MM.1S (cell line): ENCODE measurements around the gene PIAS2.

ENCODE experiments used
- DNase-seq: peaks from one replicate; pipeline ENCODE4 v3.0.0-alpha.2; 2015
- H2AFZ ChIP-seq: fragments of 300-600 bp; sonication (generic); 2 replicates; pipeline ENCODE4 v1.6.0; 2016; ENCODE audit warnings: antibody characterized with exemption, low read length
- H3F3A ChIP-seq: fragments of 300-600 bp; sonication (generic); 2 replicates; pipeline ENCODE4 v1.6.1; 2016; ENCODE audit warnings: mild to moderate bottlenecking, antibody characterized with exemption, low read length, moderate library complexity, mixed read lengths; ENCODE audit not compliant: insufficient read depth
- H3K27ac ChIP-seq: fragments of 300-600 bp; sonication (generic); 2 replicates; pipeline ENCODE4 v1.5.1; 2016; ENCODE audit warnings: mild to moderate bottlenecking, low read length
- H3K27me3 ChIP-seq: fragments of 300-600 bp; sonication (generic); replicated peaks from 2 replicates; pipeline ENCODE4 v1.6.0; 2016; ENCODE audit warnings: low read length; ENCODE audit not compliant: insufficient read depth
- H3K36me3 ChIP-seq: fragments of 300-600 bp; sonication (generic); replicated peaks from 2 replicates; pipeline ENCODE4 v1.6.1; 2016; ENCODE audit warnings: mild to moderate bottlenecking, low read length, mixed read lengths; ENCODE audit not compliant: insufficient read depth
- H3K4me1 ChIP-seq: fragments of 300-600 bp; sonication (generic); 2 replicates; pipeline ENCODE4 v1.6.1; 2016; ENCODE audit warnings: low read length, mixed read lengths
- H3K4me2 ChIP-seq: fragments of 300-600 bp; sonication (generic); 2 replicates; pipeline ENCODE4 v1.6.0; 2016; ENCODE audit warnings: low read depth, low read length
- H3K4me3 ChIP-seq: fragments of 300-600 bp; sonication (generic); 2 replicates; pipeline ENCODE4 v1.5.1; 2016; ENCODE audit warnings: low read length, mixed read lengths
- H3K79me2 ChIP-seq: fragments of 300-600 bp; sonication (generic); 2 replicates; pipeline ENCODE4 v1.6.1; 2016; ENCODE audit warnings: mixed run types, low read length, mixed read lengths
- H3K9ac ChIP-seq: fragments of 300-600 bp; sonication (generic); 2 replicates; pipeline ENCODE4 v1.6.1; 2016; ENCODE audit warnings: low read length, mixed read lengths
- H3K9me2 ChIP-seq: fragments of 300-600 bp; sonication (generic); replicated peaks from 2 replicates; pipeline ENCODE4 v1.6.1; 2016; ENCODE audit warnings: mild to moderate bottlenecking, low read length, mixed read lengths; ENCODE audit not compliant: insufficient read depth
- H3K9me3 ChIP-seq: fragments of 300-600 bp; sonication (generic); replicated peaks from 2 replicates; pipeline ENCODE4 v1.6.1; 2016; ENCODE audit warnings: mild to moderate bottlenecking, low read length, mixed read lengths; ENCODE audit not compliant: insufficient read depth
- H4K20me1 ChIP-seq: fragments of 300-600 bp; sonication (generic); 2 replicates; pipeline ENCODE4 v1.6.1; 2016; ENCODE audit warnings: mild to moderate bottlenecking, low read length, moderate library complexity, mixed read lengths; ENCODE audit not compliant: insufficient read depth
- EZH2 ChIP-seq: fragments of 300-600 bp; sonication (generic); optimal IDR thresholded peaks from 2 replicates; pipeline ENCODE3; 2017; ENCODE audit warnings: low read depth, mild to moderate bottlenecking, antibody characterized with exemption, low read length, mixed read lengths
- EZH2phosphoT487 ChIP-seq: fragments of 300-600 bp; sonication (generic); IDR thresholded peaks from 2 replicates; pipeline ENCODE4 v1.6.1; 2018; ENCODE audit warnings: antibody characterized with exemption, low read length
- TF ChIP-seq, protein P1 (sequence below): fragments of 300-600 bp; sonication (generic); IDR thresholded peaks from 2 replicates; pipeline ENCODE4 v1.5.1; 2016; ENCODE audit warnings: antibody characterized with exemption, low read length, mixed read lengths

Gene PIAS2

DNA sequence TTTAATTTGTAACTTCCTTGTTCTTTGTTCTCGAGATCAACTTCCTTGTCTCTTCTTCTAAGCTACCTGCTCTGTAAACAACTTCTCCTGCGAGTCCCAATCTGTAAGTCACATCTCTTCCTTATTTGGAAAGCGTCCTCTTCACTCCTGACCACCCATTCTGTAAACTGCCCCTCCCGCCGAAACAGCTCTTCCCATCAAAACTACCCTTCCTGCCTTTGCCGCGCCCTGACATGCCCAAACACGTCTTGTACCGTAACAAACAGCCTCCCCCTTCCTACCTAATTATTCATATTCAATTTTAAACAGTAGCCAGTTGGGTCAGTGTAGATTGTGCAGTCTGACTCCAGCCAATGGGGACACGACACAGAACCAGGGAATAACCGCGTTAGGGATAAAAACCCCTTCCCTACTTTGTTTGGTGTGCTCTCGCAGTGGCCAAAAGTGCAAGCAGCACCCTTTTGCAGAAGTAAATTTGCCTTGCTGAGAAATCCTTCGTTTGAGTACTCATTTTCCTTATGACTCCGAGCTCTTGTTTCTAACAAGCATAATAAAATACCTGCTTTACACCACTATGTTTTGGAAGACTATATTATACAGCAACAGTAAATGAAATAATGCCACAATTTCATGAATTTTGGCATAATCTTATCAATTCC, 39.8 kb downstream of the PIAS2 start:
- Histone ChIP-seq H4K20me1 (no peaks in the 10 kb centered on the region), H3K79me2 (no peaks in the 10 kb centered on the region; the same call in 1 of the 2 replicates), H3K27ac (no peak overlapping the region), H3K4me3 (no peak overlapping the region), H3K27me3 (no peaks in the 10 kb centered on the region), H3K4me1 (no peaks in the 10 kb centered on the region), H3K9me2 (no peaks in the 10 kb centered on the region), H3K4me2 (no peak overlapping the region), H3K9ac (no peak overlapping the region), H3F3A (no peaks in the 10 kb centered on the region), H3K36me3 (no peaks in the 10 kb centered on the region; the same call in 1 of the 2 replicates), H3K9me3 (no peaks in the 10 kb centered on the region), H2AFZ (no peak overlapping the region)
- no peak for DNase-seq
- no peak for TF ChIP-seq EZH2phosphoT487
- TF ChIP-seq, protein P1, sequence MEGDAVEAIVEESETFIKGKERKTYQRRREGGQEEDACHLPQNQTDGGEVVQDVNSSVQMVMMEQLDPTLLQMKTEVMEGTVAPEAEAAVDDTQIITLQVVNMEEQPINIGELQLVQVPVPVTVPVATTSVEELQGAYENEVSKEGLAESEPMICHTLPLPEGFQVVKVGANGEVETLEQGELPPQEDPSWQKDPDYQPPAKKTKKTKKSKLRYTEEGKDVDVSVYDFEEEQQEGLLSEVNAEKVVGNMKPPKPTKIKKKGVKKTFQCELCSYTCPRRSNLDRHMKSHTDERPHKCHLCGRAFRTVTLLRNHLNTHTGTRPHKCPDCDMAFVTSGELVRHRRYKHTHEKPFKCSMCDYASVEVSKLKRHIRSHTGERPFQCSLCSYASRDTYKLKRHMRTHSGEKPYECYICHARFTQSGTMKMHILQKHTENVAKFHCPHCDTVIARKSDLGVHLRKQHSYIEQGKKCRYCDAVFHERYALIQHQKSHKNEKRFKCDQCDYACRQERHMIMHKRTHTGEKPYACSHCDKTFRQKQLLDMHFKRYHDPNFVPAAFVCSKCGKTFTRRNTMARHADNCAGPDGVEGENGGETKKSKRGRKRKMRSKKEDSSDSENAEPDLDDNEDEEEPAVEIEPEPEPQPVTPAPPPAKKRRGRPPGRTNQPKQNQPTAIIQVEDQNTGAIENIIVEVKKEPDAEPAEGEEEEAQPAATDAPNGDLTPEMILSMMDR, result no peak
- TF ChIP-seq EZH2, result no peak

DNA sequence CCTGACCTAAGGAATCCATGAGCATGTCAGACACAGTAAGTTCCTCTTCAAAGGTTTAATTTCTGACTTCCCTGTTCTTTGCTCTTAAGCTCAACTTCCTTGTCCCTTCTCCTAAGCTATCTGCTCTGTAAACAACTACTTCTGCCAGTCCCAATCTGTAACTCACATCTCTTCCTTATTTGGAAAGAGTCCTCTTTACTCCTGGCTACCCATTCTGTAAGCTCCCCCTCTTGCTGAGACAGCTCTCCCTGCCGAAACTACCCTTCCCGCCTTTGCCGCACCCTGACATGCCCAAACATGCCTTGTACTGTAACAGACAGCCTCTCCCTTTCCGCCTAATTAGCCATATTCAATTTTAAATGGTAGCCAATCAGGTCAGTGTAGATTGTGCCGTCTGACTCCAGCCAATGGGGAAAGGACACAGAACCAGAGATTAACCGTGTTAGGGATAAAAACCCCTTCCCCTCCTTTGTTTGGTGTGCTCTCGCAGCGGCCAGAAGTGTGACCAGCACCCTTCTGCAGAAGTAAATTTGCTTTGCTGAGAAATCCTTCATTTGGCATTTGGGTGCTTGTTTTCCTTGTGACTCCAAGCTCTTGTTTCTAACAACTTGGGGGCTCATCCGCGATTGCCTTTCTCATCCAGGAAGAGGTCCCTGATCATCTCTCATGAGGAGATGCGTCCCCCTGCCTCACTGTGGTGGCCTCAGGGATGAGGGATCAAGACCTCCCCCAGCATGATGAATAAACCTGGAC, 49.0 kb downstream of the PIAS2 start:
- Histone ChIP-seq H3K4me3 (no peak overlapping the region), H3K27me3 (no peaks in the 10 kb centered on the region), H2AFZ (no peak overlapping the region), H3K9me2 (no peaks in the 10 kb centered on the region), H3K4me1 (no peaks in the 10 kb centered on the region), H3K36me3 (no peaks in the 10 kb centered on the region), H3K9ac (no peak overlapping the region), H3F3A (no peaks in the 10 kb centered on the region), H4K20me1 (0 out of 2 replicates have a peak, but pooled peaks cover 4% of the 10 kb centered on the region), H3K79me2 (0 out of 2 replicates have a peak, but pooled peaks cover 4% of the 10 kb centered on the region), H3K4me2 (no peak overlapping the region), H3K9me3 (no peaks in the 10 kb centered on the region), H3K27ac (no peak overlapping the region)
- no peak for DNase-seq
- TF ChIP-seq, protein P1, result no peak
- TF ChIP-seq EZH2phosphoT487 (no peak), EZH2 (no peak)

DNA sequence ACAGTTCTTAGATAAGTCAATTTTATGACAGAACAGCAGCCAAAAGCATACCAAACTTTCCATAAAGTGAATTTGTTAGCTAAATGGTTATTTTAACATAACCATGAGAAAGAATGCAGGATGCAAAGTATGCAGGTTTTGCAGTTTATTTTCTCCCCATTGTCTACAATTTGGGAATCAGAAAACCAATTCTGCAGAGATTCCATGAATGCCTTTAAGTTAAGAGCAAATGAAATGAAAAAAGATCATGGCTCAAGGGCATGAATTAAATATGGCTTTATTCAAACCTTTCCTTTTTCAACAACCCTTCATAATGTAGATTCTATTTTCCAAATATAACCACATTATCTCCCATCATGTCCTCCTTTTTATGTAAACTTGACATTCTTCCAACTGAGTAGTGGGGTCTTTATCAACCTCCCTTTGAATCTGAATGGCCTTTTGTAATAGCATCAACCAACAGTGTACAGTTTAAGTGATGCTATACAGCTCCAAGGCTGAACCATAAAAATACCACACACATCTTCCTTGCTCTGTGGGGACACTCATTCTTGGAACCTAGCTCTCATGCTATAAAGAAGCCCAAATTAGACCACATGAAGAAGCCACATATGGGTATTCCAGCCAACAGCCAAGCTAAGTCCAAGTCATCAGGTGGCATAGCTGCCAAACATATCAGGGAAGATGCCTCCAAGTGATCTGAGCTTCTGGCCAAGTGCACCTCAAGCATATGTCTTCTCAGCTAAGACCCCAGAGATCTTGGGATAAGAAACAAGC, 49.8 kb downstream of the PIAS2 start:
- Histone ChIP-seq H3K4me2 (no peak overlapping the region), H3K9ac (no peak overlapping the region), H3K4me3 (no peak overlapping the region), H3K36me3 (no peaks in the 10 kb centered on the region), H4K20me1 (0 out of 2 replicates have a peak, but pooled peaks cover 4% of the 10 kb centered on the region), H3K79me2 (0 out of 2 replicates have a peak, but pooled peaks cover 4% of the 10 kb centered on the region), H3K4me1 (no peaks in the 10 kb centered on the region), H3K9me2 (no peaks in the 10 kb centered on the region), H3K27me3 (no peaks in the 10 kb centered on the region), H2AFZ (no peak overlapping the region), H3F3A (no peaks in the 10 kb centered on the region), H3K9me3 (no peaks in the 10 kb centered on the region), H3K27ac (no peak overlapping the region)
- DNase-seq, result no peak
- no peak for TF ChIP-seq EZH2phosphoT487
- TF ChIP-seq, protein P1, result no peak
- TF ChIP-seq EZH2, result no peak
